ENCODE measurements around the gene CACNA1C. TPM values are rescaled to one million over a fixed set of nuclear protein-coding genes. Genes with fewer than 3 reads are reported as not detected.

CACNA1C gene
- total RNA-seq, 2 experiments from 2014 or later, result 0.05 to 0.08 TPM

DNA sequence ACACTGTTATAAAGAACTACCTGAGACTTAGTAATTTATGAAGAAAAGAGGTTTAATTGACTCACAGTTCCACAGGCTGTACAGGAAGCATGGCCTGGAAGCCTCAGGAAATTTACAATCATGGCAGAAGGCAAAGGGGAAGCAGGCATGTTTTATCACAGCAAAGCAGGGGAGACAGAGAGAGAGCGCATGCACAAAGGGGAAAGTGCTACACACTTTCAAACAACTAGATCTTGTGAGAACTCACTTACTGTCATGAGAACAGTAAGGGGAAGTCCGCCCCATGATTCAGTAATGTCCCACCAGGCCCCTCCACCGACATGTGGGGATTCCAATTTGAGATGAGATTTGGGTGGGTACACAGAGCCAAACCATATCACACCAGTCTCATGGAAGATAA, 313.9 kb downstream of the CACNA1C start:
- peaks cover 22% of the 10 kb centered on the region for H3K4me1 Mint-ChIP-seq (ENCODE audit: low read depth)
- no peak overlapping the region for H3K27ac ChIP-seq (ENCODE audit: low read depth in 1 of 2, low read length in 2 of 2)
- peaks cover 17% of the 10 kb centered on the region for H3K4me1 ChIP-seq (ENCODE audit: insufficient read depth, low read length)
- intact Hi-C loops (cut with DNase I, micrococcal nuclease), result no loop called here
- ChIA-PET CTCF (no interaction called here), POLR2A (no interaction called here)
- TF ChIP-seq, protein P1, sequence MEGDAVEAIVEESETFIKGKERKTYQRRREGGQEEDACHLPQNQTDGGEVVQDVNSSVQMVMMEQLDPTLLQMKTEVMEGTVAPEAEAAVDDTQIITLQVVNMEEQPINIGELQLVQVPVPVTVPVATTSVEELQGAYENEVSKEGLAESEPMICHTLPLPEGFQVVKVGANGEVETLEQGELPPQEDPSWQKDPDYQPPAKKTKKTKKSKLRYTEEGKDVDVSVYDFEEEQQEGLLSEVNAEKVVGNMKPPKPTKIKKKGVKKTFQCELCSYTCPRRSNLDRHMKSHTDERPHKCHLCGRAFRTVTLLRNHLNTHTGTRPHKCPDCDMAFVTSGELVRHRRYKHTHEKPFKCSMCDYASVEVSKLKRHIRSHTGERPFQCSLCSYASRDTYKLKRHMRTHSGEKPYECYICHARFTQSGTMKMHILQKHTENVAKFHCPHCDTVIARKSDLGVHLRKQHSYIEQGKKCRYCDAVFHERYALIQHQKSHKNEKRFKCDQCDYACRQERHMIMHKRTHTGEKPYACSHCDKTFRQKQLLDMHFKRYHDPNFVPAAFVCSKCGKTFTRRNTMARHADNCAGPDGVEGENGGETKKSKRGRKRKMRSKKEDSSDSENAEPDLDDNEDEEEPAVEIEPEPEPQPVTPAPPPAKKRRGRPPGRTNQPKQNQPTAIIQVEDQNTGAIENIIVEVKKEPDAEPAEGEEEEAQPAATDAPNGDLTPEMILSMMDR (IDR thresholded peaks at IDR 0.05), result no peak
- no peak overlapping the region for H3K4me3 ChIP-seq (ENCODE audit: low read length)
- H3K36me3 Mint-ChIP-seq (ENCODE audit: low read depth), result no peaks in the 10 kb centered on the region
- no peaks in the 10 kb centered on the region for H3K27me3 ChIP-seq (ENCODE audit: control insufficient read depth in 1 of 2, insufficient read depth in 2 of 2, low read length in 2 of 2)
- no peak overlapping the region for H3K4me3 Mint-ChIP-seq
- H3K36me3 ChIP-seq (ENCODE audit: insufficient read depth, low read length), result no peaks in the 10 kb centered on the region
- no peaks in the 10 kb centered on the region for H3K9me3 Mint-ChIP-seq
- ATAC-seq (ENCODE audit: poor library complexity) (no peak), DNase-seq (no peak)
- H3K27ac Mint-ChIP-seq, result no peak overlapping the region
- no peaks in the 10 kb centered on the region for H3K27me3 Mint-ChIP-seq
- no peaks in the 10 kb centered on the region for H3K9me3 ChIP-seq (ENCODE audit: control insufficient read depth in 1 of 2, insufficient read depth in 1 of 2, low read length in 2 of 2)

DNA sequence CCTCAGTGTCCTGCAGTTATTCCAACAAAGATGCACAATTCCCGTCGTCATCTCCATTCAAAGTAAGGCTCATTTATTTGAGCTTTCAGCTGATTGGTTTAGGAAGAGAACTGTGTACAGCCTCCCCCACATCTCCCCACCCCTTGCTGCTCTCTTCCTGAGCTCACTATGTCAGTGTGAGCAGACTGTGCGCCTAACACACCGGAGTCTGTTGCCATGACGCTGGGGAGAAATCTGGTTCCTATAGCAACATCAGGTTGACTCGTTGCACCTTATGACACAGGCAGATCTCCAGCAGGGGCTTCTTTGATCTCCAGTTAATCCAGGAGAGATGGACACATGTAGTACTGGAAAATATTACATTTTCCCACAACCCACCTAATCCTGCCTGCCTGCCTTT, 319.4 kb downstream of the CACNA1C start:
- H3K27me3 Mint-ChIP-seq, result no peaks in the 10 kb centered on the region
- Histone ChIP-seq H3K27ac (ENCODE audit: low read depth in 1 of 2, low read length in 2 of 2) (no peak overlapping the region), H3K9me3 (ENCODE audit: control insufficient read depth in 1 of 2, insufficient read depth in 1 of 2, low read length in 2 of 2) (peaks cover 0 to 5% of the 10 kb centered on the region in 2 experiments), H3K4me1 (ENCODE audit: insufficient read depth, low read length) (no peaks in the 10 kb centered on the region), H3K36me3 (ENCODE audit: insufficient read depth, low read length) (no peaks in the 10 kb centered on the region), H3K4me3 (ENCODE audit: low read length) (no peak overlapping the region), H3K27me3 (ENCODE audit: control insufficient read depth in 1 of 2, insufficient read depth in 2 of 2, low read length in 2 of 2) (no peaks in the 10 kb centered on the region)
- ChIA-PET POLR2A (no interaction called here), CTCF (no interaction called here)
- no peaks in the 10 kb centered on the region for H3K36me3 Mint-ChIP-seq (ENCODE audit: low read depth)
- DNase-seq, result no peak
- H3K9me3 Mint-ChIP-seq, result no peaks in the 10 kb centered on the region
- H3K4me1 Mint-ChIP-seq (ENCODE audit: low read depth), result no peaks in the 10 kb centered on the region
- intact Hi-C loops (cut with DNase I, micrococcal nuclease), result no loop called here
- H3K4me3 Mint-ChIP-seq, result no peak overlapping the region
- ATAC-seq (ENCODE audit: poor library complexity), result no peak
- no peak overlapping the region for H3K27ac Mint-ChIP-seq
- TF ChIP-seq, protein P1 (IDR thresholded peaks at IDR 0.05), result no peak

DNA sequence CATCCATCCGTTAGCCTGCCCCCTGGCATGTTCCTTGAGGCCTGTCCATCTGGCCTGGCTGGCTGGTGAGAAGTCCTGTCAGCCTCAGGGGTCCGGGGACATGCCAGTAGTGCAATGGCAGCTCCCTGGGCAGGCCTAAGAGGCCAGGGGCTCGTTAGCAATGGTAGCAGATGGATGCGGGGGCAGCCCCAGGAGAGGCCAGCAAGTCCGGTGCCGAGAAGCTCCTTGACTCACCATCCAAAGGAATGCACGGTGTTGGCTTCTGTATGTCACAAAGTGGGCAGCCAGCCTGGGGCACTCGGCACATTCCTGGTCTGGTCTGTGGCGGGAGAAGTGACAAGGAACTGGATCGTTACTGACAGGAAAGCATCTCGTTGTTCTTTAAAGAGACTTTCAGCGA, 319.9 kb downstream of the CACNA1C start:
- Histone ChIP-seq H3K4me1 (ENCODE audit: insufficient read depth, low read length) (no peaks in the 10 kb centered on the region), H3K9me3 (ENCODE audit: control insufficient read depth in 1 of 2, insufficient read depth in 1 of 2, low read length in 2 of 2) (peaks cover 0 to 5% of the 10 kb centered on the region in 2 experiments), H3K27me3 (ENCODE audit: control insufficient read depth in 1 of 2, insufficient read depth in 2 of 2, low read length in 2 of 2) (no peaks in the 10 kb centered on the region), H3K27ac (ENCODE audit: low read depth in 1 of 2, low read length in 2 of 2) (no peak overlapping the region), H3K36me3 (ENCODE audit: insufficient read depth, low read length) (no peaks in the 10 kb centered on the region), H3K4me3 (ENCODE audit: low read length) (no peak overlapping the region)
- Mint-ChIP-seq H3K4me1 (ENCODE audit: low read depth) (no peaks in the 10 kb centered on the region), H3K27ac (no peak overlapping the region), H3K9me3 (no peaks in the 10 kb centered on the region), H3K27me3 (no peaks in the 10 kb centered on the region), H3K36me3 (ENCODE audit: low read depth) (no peaks in the 10 kb centered on the region), H3K4me3 (no peak overlapping the region)
- intact Hi-C loops (cut with DNase I, micrococcal nuclease), result no loop called here
- POLR2A ChIA-PET, result no interaction called here
- TF ChIP-seq, protein P1 (IDR thresholded peaks at IDR 0.05), result no peak
- CTCF ChIA-PET, result no interaction called here
- ATAC-seq (ENCODE audit: poor library complexity) (no peak), DNase-seq (no peak)

All from CD4-positive, alpha-beta T cell (primary cell).